Esophagus muscularis mucosa (tissue), 4 donors: Measurements from ENCODE around the gene CCL2. TPM values are rescaled to one million over a fixed set of nuclear protein-coding genes. Genes with fewer than 3 reads are reported as not detected.

ENCODE experiments used
- DNase-seq: peaks from one replicate; pipeline ENCODE4 v3.0.0-alpha.2; 2017; ENCODE audit errors: extremely low spot score
- H3K27ac ChIP-seq, 4 donors: fragments of 200-600 bp; sonication (generic); replicated peaks in 1 of 4; 1 replicate in 3 of 4; 2 replicates in 1 of 4; pipeline ENCODE4 v1.5.1; 2016 to 2019; ENCODE audit warnings: mild to moderate bottlenecking in 1 of 4
- H3K27me3 ChIP-seq, 4 donors: fragments of 200-600 bp; sonication (generic); one replicate each; pipeline versions ENCODE4 v1.5.1 to v1.6.0; 2016 to 2019
- H3K36me3 ChIP-seq, 4 donors: fragments of 200-600 bp; sonication (generic); one replicate each; pipeline ENCODE4 v1.5.1; 2016 to 2019
- H3K4me1 ChIP-seq, 4 donors: fragments of 200-600 bp; sonication (generic); one replicate each; pipeline ENCODE4 v1.5.1; 2016 to 2019
- H3K4me3 ChIP-seq, 4 donors: fragments of 200-600 bp; sonication (generic); 1 replicate in 2 of 4; 2 replicates in 2 of 4; pipeline ENCODE4 v1.5.1; 2016 to 2019; ENCODE audit warnings: mild to moderate bottlenecking in 4 of 4, moderate library complexity in 1 of 4
- H3K9me3 ChIP-seq, 4 donors: fragments of 200-600 bp; sonication (generic); 1 replicate in 3 of 4; 2 replicates in 1 of 4; pipeline ENCODE4 v1.5.1; 2016 to 2019
- CTCF ChIP-seq, 3 experiments: fragments of 200-600 bp in 2 of 3; fragments of 450-650 bp in 1 of 3; sonication (generic) in 2 of 3; IDR thresholded peaks; one replicate each; pipeline ENCODE4 v1.5.1; 2017 to 2019; ENCODE audit warnings: antibody characterized with exemption in 3 of 3, mild to moderate bottlenecking in 2 of 3, moderate library complexity in 1 of 3
- EP300 ChIP-seq: sonication (generic); formaldehyde crosslinking; IDR thresholded peaks from one replicate; pipeline ENCODE4 v1.6.1; 2017; ENCODE audit warnings: antibody characterized with exemption
- POLR2A ChIP-seq: fragments of 450-650 bp; IDR thresholded peaks from one replicate; pipeline ENCODE4 v1.6.1; 2017; ENCODE audit warnings: antibody characterized with exemption, moderate library complexity, mild to moderate bottlenecking, low read depth
- POLR2AphosphoS5 ChIP-seq, 2 donors: sonication (generic); formaldehyde crosslinking; IDR thresholded peaks; one replicate each; pipeline ENCODE4 v1.6.1; 2017; ENCODE audit warnings: antibody characterized with exemption in 2 of 2
- WGBS: methylation state at CpG from one replicate; pipeline ENCODE4 v1.1.5; 2018; 5-methylcytosine and 5-hydroxymethylcytosine counted together
- intact Hi-C: fragments of 100-400 bp; cut with DNase I; formaldehyde crosslinking; loops from one replicate; pipeline ENCODE4 v1.15.1; 2023
- total RNA-seq, 4 donors: library from RNA; depleted of rRNA; stranded (reverse); fragments of >200 nt; gene quantifications; one replicate each; pipeline versions ENCODE4 v1.1.0 to v1.2.1, GENCODE V29; 2016

The CCL2 gene
- total RNA-seq, 4 donors from 2014 or later, result 7.1 to 514 (median 20.8) TPM

- 78% methylated on average over 5 of the region's 5 CpGs for WGBS
- TF ChIP-seq CTCF (IDR thresholded peaks at IDR 0.05), result no peak
- no peak for TF ChIP-seq POLR2A
- TF ChIP-seq POLR2AphosphoS5 (IDR thresholded peaks at IDR 0.05), result no peak
- no peak for TF ChIP-seq EP300
- no peak for DNase-seq
- no peak overlapping the region for H3K27ac ChIP-seq
- H3K27me3 ChIP-seq, result no peaks in the 10 kb centered on the region
- intact Hi-C loops, result loop anchor here (10.0 kb wide), 1 partner anchor 57 kb away; no protein-coding TSS in a partner anchor
- no peaks in the 10 kb centered on the region for H3K36me3 ChIP-seq
- H3K4me1 ChIP-seq, result peaks cover 0 to 10% (median 7%) of the 10 kb centered on the region in 4 donors
- no peaks in the 10 kb centered on the region for H3K9me3 ChIP-seq
- no peak overlapping the region for H3K4me3 ChIP-seq
These were observed 6.7 kb downstream of the CCL2 start for GRCh38 chr17:34261568-34262337.

- no peaks in the 10 kb centered on the region for H3K36me3 ChIP-seq
- DNase-seq, result no peak
- no peaks in the 10 kb centered on the region for H3K27me3 ChIP-seq
- H3K4me3 ChIP-seq, result no peak overlapping the region
- no peaks in the 10 kb centered on the region for H3K4me1 ChIP-seq
- no peak for TF ChIP-seq POLR2A
- TF ChIP-seq EP300, result no peak
- no peak for TF ChIP-seq CTCF (IDR thresholded peaks at IDR 0.05)
- no peak for TF ChIP-seq POLR2AphosphoS5 (IDR thresholded peaks at IDR 0.05)
- WGBS, result 37% methylated on average over 3 of the region's 3 CpGs
- no peaks in the 10 kb centered on the region for H3K9me3 ChIP-seq
- intact Hi-C loops, result loop anchor here (10.0 kb wide), 1 partner anchor 61 kb away; no protein-coding TSS in a partner anchor
- H3K27ac ChIP-seq, result no peak overlapping the region
These were observed 10.6 kb downstream of the CCL2 start for GRCh38 chr17:34265711-34266110.

GRCh38 chr17:34269969-34270368, 14.9 kb downstream of the CCL2 start, which contains the start of gene CCL7:
Gene CCL7 (plus strand): TSS chr17:34270221. CDS start chr17:34270291, 70 bp downstream.
- Histone ChIP-seq H3K27me3 (no peaks in the 10 kb centered on the region), H3K4me3 (no peak within 1 kb of the TSS), H3K4me1 (peaks cover 0 to 5% (median 0%) of the 10 kb centered on the region in 4 donors), H3K9me3 (no peaks in the 10 kb centered on the region), H3K36me3 (no peaks in the 10 kb centered on the region), H3K27ac (no peak within 1 kb of the TSS)
- DNase-seq, result no peak
- WGBS, result 24% methylated on average over 1 of the region's 1 CpG
- intact Hi-C loops, result loop anchor here (10.0 kb wide), 1 partner anchor 65 kb away; no protein-coding TSS in a partner anchor
- TF ChIP-seq EP300 (no peak), POLR2AphosphoS5 (IDR thresholded peaks at IDR 0.05) (no peak), POLR2A (no peak)

GRCh38 chr17:34275881-34276280, 20.8 kb downstream of the CCL2 start:
- H3K27me3 ChIP-seq, result no peaks in the 10 kb centered on the region
- no peak overlapping the region for H3K4me3 ChIP-seq
- no peak for DNase-seq
- TF ChIP-seq POLR2A (no peak), POLR2AphosphoS5 (IDR thresholded peaks at IDR 0.05) (no peak), EP300 (no peak), CTCF (IDR thresholded peaks at IDR 0.05) (no peak)
- WGBS, result 0% methylated on average over 1 of the region's 1 CpG
- peaks cover 0 to 5% (median 0%) of the 10 kb centered on the region in 4 donors for H3K4me1 ChIP-seq
- no peak overlapping the region for H3K27ac ChIP-seq
- no peaks in the 10 kb centered on the region for H3K36me3 ChIP-seq
- intact Hi-C loops, result no loop called here
- no peaks in the 10 kb centered on the region for H3K9me3 ChIP-seq

- DNase-seq, result no peak
- intact Hi-C loops, result no loop called here
- no peak for TF ChIP-seq EP300
- TF ChIP-seq POLR2A, result no peak
- no peak for TF ChIP-seq CTCF (IDR thresholded peaks at IDR 0.05)
- H3K27me3 ChIP-seq, result no peaks in the 10 kb centered on the region
- H3K4me3 ChIP-seq, result no peak overlapping the region
- 76% methylated on average over 4 of the region's 4 CpGs for WGBS
- H3K9me3 ChIP-seq, result no peaks in the 10 kb centered on the region
- no peaks in the 10 kb centered on the region for H3K36me3 ChIP-seq
- H3K27ac ChIP-seq, result no peak overlapping the region
- peaks cover 0 to 5% (median 0%) of the 10 kb centered on the region in 4 donors for H3K4me1 ChIP-seq
These were observed 21.7 kb downstream of the CCL2 start for GRCh38 chr17:34276826-34277225.
